HepG2 (cell line): ENCODE measurements around the gene KIF22. TPM values are rescaled to one million over a fixed set of nuclear protein-coding genes. Genes with fewer than 3 reads are reported as not detected.

Experiments used
- DNMT1 ChIP-seq: sonication (generic); formaldehyde crosslinking; IDR thresholded peaks from 2 replicates; pipeline ENCODE4 v1.5.1; 2020; ENCODE audit warnings: mild to moderate bottlenecking, missing genetic modification reagents
- FOXA3 ChIP-seq: IDR thresholded peaks from 2 replicates; pipeline ENCODE4 v1.6.1; 2016; ENCODE audit warnings: missing genetic modification reagents, missing compliant biosample characterization
- FOXO4 ChIP-seq: sonication (generic); formaldehyde crosslinking; conservative IDR thresholded peaks from 2 replicates; pipeline ENCODE4 v1.8.1; 2023; ENCODE audit warnings: missing genetic modification reagents
- GABPB1 ChIP-seq: IDR thresholded peaks from 2 replicates; pipeline ENCODE4 v1.6.1; 2016; ENCODE audit warnings: mild to moderate bottlenecking, missing genetic modification reagents, moderate library complexity, missing compliant biosample characterization
- IRF9 ChIP-seq: sonication (generic); formaldehyde crosslinking; IDR thresholded peaks from 2 replicates; pipeline ENCODE4 v1.8.0; 2022; ENCODE audit warnings: missing genetic modification reagents, mild to moderate bottlenecking, borderline replicate concordance
- JARID2 ChIP-seq: sonication (generic); formaldehyde crosslinking; IDR thresholded peaks from 2 replicates; pipeline ENCODE4 v1.8.1; 2023; ENCODE audit warnings: missing genetic modification reagents, inconsistent platforms; ENCODE audit not compliant: insufficient replicate concordance
- JUNB ChIP-seq: sonication (generic); formaldehyde crosslinking; IDR thresholded peaks from 2 replicates; pipeline ENCODE4 v1.8.0; 2022; ENCODE audit warnings: missing genetic modification reagents, mild to moderate bottlenecking, borderline replicate concordance
- LBX2 ChIP-seq: sonication (generic); formaldehyde crosslinking; IDR thresholded peaks from 2 replicates; pipeline ENCODE4 v1.5.0; 2020; ENCODE audit warnings: missing genetic modification reagents, mild to moderate bottlenecking, borderline replicate concordance
- NAIF1 ChIP-seq: sonication (generic); formaldehyde crosslinking; IDR thresholded peaks from 2 replicates; pipeline ENCODE4 v1.5.0; 2020; ENCODE audit warnings: mild to moderate bottlenecking, missing genetic modification reagents, borderline replicate concordance
- NCOA5 ChIP-seq: sonication (generic); formaldehyde crosslinking; IDR thresholded peaks from 2 replicates; pipeline ENCODE4 v1.4.0; 2020; ENCODE audit warnings: missing genetic modification reagents
- NFKB2 ChIP-seq: sonication (generic); formaldehyde crosslinking; IDR thresholded peaks from 2 replicates; pipeline ENCODE4 v1.4.0; 2020; ENCODE audit warnings: missing genetic modification reagents, borderline replicate concordance
- PCBP1 ChIP-seq: fragments of 200-400 bp; formaldehyde crosslinking; IDR thresholded peaks from 2 replicates; pipeline ENCODE4 v1.6.1; 2017; ENCODE audit warnings: mild to moderate bottlenecking, low read depth, low read length, borderline replicate concordance
- PRMT3 ChIP-seq: sonication (generic); formaldehyde crosslinking; IDR thresholded peaks from 2 replicates; pipeline ENCODE4 v1.8.1; 2022; ENCODE audit warnings: low read depth, mild to moderate bottlenecking, moderate library complexity, missing genetic modification reagents, borderline replicate concordance
- TEAD2 ChIP-seq: sonication (generic); formaldehyde crosslinking; IDR thresholded peaks from 2 replicates; pipeline ENCODE4 v1.9.0; 2021; ENCODE audit warnings: missing genetic modification reagents
- TIGD3 ChIP-seq: sonication (generic); formaldehyde crosslinking; IDR thresholded peaks from 2 replicates; pipeline ENCODE4 v1.5.1; 2020; ENCODE audit warnings: mild to moderate bottlenecking, missing genetic modification reagents, borderline replicate concordance
- ZFP82 ChIP-seq: sonication (generic); formaldehyde crosslinking; IDR thresholded peaks from 2 replicates; pipeline ENCODE4 v1.5.1; 2020; ENCODE audit warnings: mild to moderate bottlenecking, missing genetic modification reagents, borderline replicate concordance
- ZFYVE20 ChIP-seq: sonication (generic); formaldehyde crosslinking; IDR thresholded peaks from 2 replicates; pipeline ENCODE4 v1.8.0; 2023; ENCODE audit warnings: low read depth, mild to moderate bottlenecking, moderate library complexity, missing genetic modification reagents, borderline replicate concordance
- ZNF224 ChIP-seq: sonication (generic); formaldehyde crosslinking; IDR thresholded peaks from 2 replicates; pipeline ENCODE4 v1.5.0; 2020; ENCODE audit warnings: mild to moderate bottlenecking, missing genetic modification reagents
- ZNF3 ChIP-seq: IDR thresholded peaks from 2 replicates; pipeline ENCODE4 v1.7.0; 2017; ENCODE audit warnings: inconsistent platforms
- ZNF331 ChIP-seq: sonication (generic); formaldehyde crosslinking; IDR thresholded peaks from 2 replicates; pipeline ENCODE4 v1.4.0; 2020; ENCODE audit warnings: missing genetic modification reagents
- ZNF343 ChIP-seq: sonication (generic); formaldehyde crosslinking; IDR thresholded peaks from 2 replicates; pipeline ENCODE4 v1.4.0; 2020; ENCODE audit warnings: mild to moderate bottlenecking, missing genetic modification reagents
- ZNF543 ChIP-seq: sonication (generic); formaldehyde crosslinking; IDR thresholded peaks from 2 replicates; pipeline ENCODE4 v1.4.0; 2020; ENCODE audit warnings: mild to moderate bottlenecking, missing genetic modification reagents
- ZNF563 ChIP-seq: sonication (generic); formaldehyde crosslinking; IDR thresholded peaks from 2 replicates; pipeline ENCODE4 v1.8.0; 2022; ENCODE audit warnings: mild to moderate bottlenecking, moderate library complexity, missing genetic modification reagents
- ZNF629 ChIP-seq: sonication (generic); formaldehyde crosslinking; conservative IDR thresholded peaks from 2 replicates; pipeline ENCODE4 v1.5.0; 2020; ENCODE audit warnings: missing genetic modification reagents
- ZSCAN25 ChIP-seq: sonication (generic); formaldehyde crosslinking; IDR thresholded peaks from 2 replicates; pipeline ENCODE4 v1.8.0; 2022; ENCODE audit warnings: mild to moderate bottlenecking, missing genetic modification reagents
- polyA plus RNA-seq, 8 experiments: library from polyadenylated mRNA; depleted of rRNA in 3 of 8; stranded (reverse) in 7 of 8; unstranded in 1 of 8; fragments of >200 nt; fragmentation: Illumina TruSeq in 4 of 8; extraction: Trizol in 4 of 8; gene quantifications; 2 replicates each; pipeline versions ENCODE4 v1.2.1 to v1.2.3, GENCODE V29; 2011 to 2016; ENCODE audit warnings: low read depth in 4 of 8, missing spikeins in 1 of 8, mixed read lengths in 1 of 8; ENCODE audit not compliant: insufficient read depth in 1 of 8
- total RNA-seq, 5 experiments: library from RNA; depleted of rRNA; stranded (reverse); fragments of >200 nt; fragmentation: Illumina TruSeq; extraction: Trizol; gene quantifications; 2 replicates each; pipeline ENCODE4 v1.2.3, GENCODE V29; 2016; ENCODE audit warnings: low read depth in 1 of 5

Gene KIF22
- total and polyA plus RNA-seq, 2 of the 13 experiments (the other 11 are each of a cell fraction or from before 2014, with no cell fraction given) = 95.8 to 118 TPM

GRCh38 chr16:29848420-29849297 is 58.1 kb downstream of the KIF22 start (continued):
- TF ChIP-seq TIGD3 (CRISPR knock-in tag) (no peak), JARID2 (CRISPR knock-in tag) (no peak), NAIF1 (CRISPR knock-in tag) (no peak), FOXO4 (CRISPR knock-in tag) (no peak), JUNB (no peak), PCBP1 (no peak), IRF9 (CRISPR knock-in tag) (peak; percentile 50; the same call in 1 of the 2 replicates), ZNF629 (CRISPR knock-in tag) (no peak), ZNF331 (peak; percentile 85; the same call in 1 of the 2 replicates), DNMT1 (CRISPR knock-in tag) (peak; percentile 69; the same call in 1 of the 2 replicates), ZNF224 (CRISPR knock-in tag) (no peak), ZNF3 (CRISPR knock-in tag) (no peak), ZNF343 (CRISPR knock-in tag) (no peak), ZFYVE20 (CRISPR knock-in tag) (no peak), FOXA3 (0 out of 2 replicates have a peak, but pooled peaks have one; percentile 48), ZNF543 (CRISPR knock-in tag) (no peak), LBX2 (CRISPR knock-in tag) (no peak), NCOA5 (CRISPR knock-in tag) (no peak), PRMT3 (CRISPR knock-in tag) (no peak), NFKB2 (CRISPR knock-in tag) (peak; percentile 58; the same call in 1 of the 2 replicates), ZSCAN25 (CRISPR knock-in tag) (0 out of 2 replicates have a peak, but pooled peaks have one; percentile 68), TEAD2 (CRISPR knock-in tag) (no peak), GABPB1 (CRISPR knock-in tag) (peak; percentile 48; the same call in 1 of the 2 replicates), ZFP82 (CRISPR knock-in tag) (no peak), ZNF563 (peak; percentile 73; the same call in 1 of the 2 replicates)
